NCI-H82 treated with DMSO at 0.1 percent for 48 hours (cell line): Measurements from ENCODE around the gene CCDC92.

Source experiments
- DNase-seq: peaks from one replicate; lab custom pipeline; 2025; ENCODE audit not compliant: unreplicated experiment; lab: John Stamatoyannopoulos, UW

The CCDC92 gene

GRCh38 chr12:123891516-123892179, 81.0 kb downstream of the CCDC92 start:
- DNase-seq: no peak

DNA sequence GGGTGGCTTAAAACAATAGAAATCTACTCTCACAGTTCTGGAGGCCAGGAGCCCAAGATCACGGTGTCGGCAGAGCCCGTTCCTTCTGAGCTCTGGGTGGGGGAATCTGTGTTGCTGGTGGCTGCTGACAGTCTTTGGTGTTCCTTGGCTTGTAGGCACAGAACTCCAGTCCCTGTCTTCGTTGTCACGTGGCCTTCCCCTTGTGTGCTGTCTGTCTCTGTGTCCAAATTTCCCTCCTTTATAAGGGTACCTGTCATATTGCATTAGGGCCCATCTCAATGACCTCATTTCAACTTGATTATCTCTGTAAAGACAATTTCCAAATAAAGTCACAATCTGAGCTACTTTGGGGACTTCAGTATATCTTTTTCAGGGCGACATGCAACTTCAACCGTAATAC, 81.6 kb downstream of the CCDC92 start:
- no peak for DNase-seq

DNA sequence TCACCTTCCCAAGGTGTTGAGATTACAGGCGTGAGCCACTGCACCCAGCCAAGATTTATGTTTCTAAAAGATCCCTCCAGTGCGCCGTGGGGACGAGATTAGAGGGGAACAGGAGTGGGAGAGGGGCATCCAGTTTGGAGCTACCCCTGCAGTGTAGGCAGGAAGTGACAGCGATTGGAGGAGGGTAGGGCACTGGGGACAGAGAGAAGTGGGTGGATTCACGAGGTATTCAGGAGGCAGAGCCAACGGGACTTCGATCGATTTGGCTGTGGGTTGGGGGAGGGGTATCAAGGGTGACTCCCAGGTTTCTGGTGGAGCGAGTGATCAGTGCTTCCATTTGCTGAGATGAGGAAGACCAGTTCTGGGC, 82.1 kb downstream of the CCDC92 start:
- DNase-seq: no peak

DNA sequence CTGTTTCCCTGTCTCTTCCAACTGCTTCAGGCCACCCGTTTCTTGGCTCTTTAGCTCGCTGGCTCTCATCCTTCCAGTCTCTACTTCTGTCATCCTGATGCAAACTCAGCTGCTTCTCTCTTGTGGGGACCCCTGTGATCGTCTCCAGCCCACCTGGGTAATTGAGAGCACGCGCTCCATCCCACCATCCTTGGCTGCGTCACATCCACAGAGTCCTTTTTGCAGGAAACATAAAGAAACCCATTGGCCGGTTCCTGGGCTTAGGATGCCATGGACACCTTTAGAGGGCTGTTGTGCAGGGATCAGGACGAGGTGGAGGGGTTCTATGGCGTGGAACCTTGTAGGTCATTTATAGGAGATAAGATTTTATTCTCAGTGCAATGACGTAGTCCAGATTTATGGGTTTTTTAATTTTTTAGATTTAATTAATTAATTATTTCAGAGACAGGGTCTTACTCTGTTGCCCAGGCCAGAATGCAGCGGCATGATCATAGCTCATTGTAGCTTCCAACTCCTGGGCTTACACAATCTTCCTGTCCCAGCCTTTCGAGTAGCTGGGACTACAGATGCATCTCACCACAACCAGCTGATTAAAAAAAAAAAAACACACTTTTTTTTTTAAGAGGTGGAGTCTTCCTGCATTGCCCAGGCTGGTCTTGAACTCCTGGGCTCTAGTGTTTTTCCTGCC, 82.6 kb downstream of the CCDC92 start:
- no peak for DNase-seq

DNA sequence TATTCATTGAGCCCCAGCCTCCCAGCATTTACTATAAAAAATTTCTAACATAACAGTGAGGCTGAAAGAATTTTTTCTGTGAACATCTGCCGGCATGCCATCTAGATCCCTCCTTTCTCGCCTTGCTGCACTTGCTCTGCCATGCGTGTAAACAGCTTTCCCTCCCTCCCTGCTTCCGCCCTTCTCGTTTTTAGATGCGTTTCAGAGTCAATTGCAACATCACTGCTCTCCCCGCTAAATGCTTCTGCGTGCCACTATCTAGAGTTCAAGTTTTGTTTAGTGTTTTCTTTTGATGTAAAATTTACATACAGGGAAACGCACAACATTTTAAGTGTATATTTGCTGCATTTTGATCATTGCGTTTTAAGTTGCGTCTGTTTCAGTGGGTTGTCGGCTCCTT, 83.6 kb downstream of the CCDC92 start:
- no peak for DNase-seq

DNA sequence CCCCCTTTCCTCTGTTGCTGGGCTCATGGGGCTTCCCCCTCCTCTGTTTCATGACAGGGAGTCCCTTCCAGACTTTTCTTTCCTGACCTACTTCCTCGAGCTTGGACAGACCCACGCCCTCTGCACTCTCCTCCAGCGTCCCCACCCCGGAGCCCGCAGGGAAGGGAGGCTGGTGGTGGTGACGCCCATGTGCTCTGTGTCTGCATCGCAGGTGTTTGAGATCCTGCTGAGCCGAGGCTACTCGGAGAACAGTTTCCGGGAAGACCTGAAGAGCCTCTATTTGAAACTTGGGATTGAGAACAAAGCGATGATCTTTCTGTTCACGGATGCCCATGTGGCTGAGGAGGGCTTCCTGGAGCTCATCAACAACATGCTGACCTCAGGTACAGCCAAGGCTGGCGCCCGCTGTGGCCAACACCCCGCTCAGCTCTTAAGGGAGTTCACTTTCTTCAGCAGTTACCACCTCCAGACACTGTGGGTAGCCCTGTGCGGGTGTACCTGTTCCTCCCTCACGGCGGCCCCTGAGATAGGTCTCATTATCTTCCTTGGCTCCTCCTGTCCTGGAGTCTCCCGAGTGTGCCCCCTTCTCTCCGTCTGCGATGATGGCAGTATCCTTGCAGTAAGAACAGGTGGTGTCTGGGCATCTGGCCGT, 85.6 kb downstream of the CCDC92 start:
- DNase-seq: no peak

DNA sequence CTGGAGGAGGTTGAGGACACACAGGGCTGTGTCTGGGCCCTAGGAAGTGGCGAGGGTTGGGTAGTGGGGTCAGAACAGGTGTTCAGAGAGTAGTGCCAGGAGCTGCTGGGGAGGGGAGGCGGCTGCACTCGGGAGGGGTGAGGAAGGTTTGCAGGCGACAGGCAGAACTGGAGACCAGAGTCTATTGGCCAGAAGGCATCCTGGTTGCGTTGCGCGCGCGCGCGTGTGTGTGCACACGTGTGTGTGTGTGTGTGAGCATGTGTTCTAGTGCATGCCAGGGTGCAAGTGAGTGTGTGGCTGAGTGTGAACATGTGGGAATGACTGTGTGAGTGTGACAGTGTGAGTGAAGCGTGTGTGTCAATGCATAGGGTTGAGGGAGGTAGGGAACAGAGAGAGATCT, 86.4 kb downstream of the CCDC92 start:
- DNase-seq: no peak
